Measurements from ENCODE around the gene GTF3A. TPM values are rescaled to one million over a fixed set of nuclear protein-coding genes. Genes with fewer than 3 reads are reported as not detected.

GTF3A gene
- total RNA-seq, 6 experiments from 2014 or later: 50.2 to 216 (median 64.9) TPM

GRCh38 chr13:27388241-27388640 lies 36.2 kb upstream of the GTF3A start:
- DNase-seq: no peak
- WGBS (ENCODE audit: insufficient coverage, low coverage, low lambda C conversion rate, missing lambda C conversion rate): 88% methylated on average over 2 of the region's 2 CpGs
- Histone ChIP-seq H3K27ac (no peak overlapping the region), H3K4me1 (no peaks in the 10 kb centered on the region), H3K36me3 (no peaks in the 10 kb centered on the region), H3K4me3 (no peak overlapping the region), H3K9me3 (no peaks in the 10 kb centered on the region), H3K27me3 (no peaks in the 10 kb centered on the region)
- ATAC-seq: no peak
- intact Hi-C loops (cut with DNase I): no loop called here
- TF ChIP-seq CTCF (IDR thresholded peaks at IDR 0.05) (no peak), POLR2A (IDR thresholded peaks at IDR 0.05) (no peak)

- ATAC-seq (no peak), DNase-seq (no peak)
- H3K27ac ChIP-seq: no peak overlapping the region
- H3K27me3 ChIP-seq: no peaks in the 10 kb centered on the region
- WGBS (ENCODE audit: insufficient coverage, low coverage, low lambda C conversion rate, missing lambda C conversion rate): 84% methylated on average over 7 of the region's 7 CpGs
- no peak for TF ChIP-seq CTCF (IDR thresholded peaks at IDR 0.05)
- no peak for TF ChIP-seq POLR2A (IDR thresholded peaks at IDR 0.05)
- H3K4me1 ChIP-seq: no peaks in the 10 kb centered on the region
- H3K4me3 ChIP-seq: no peak overlapping the region
- no peaks in the 10 kb centered on the region for H3K36me3 ChIP-seq
- no peaks in the 10 kb centered on the region for H3K9me3 ChIP-seq
- intact Hi-C loops (cut with DNase I): no loop called here
Measured at GRCh38 chr13:27389891-27390290, 34.5 kb upstream of the GTF3A start.

GRCh38 chr13:27391471-27391870 lies 32.9 kb upstream of the GTF3A start:
- 42% methylated on average over 2 of the region's 2 CpGs for WGBS (ENCODE audit: insufficient coverage, low coverage, low lambda C conversion rate, missing lambda C conversion rate)
- ATAC-seq (no peak), DNase-seq (no peak)
- Histone ChIP-seq H3K4me1 (peaks cover 0 to 8% (median 0%) of the 10 kb centered on the region in 4 donors), H3K9me3 (no peaks in the 10 kb centered on the region), H3K27ac (no peak overlapping the region), H3K36me3 (no peaks in the 10 kb centered on the region), H3K4me3 (no peak overlapping the region), H3K27me3 (no peaks in the 10 kb centered on the region)
- intact Hi-C loops (cut with DNase I): no loop called here
- TF ChIP-seq POLR2A (IDR thresholded peaks at IDR 0.05): no peak
- no peak for TF ChIP-seq CTCF (IDR thresholded peaks at IDR 0.05)

- no peaks in the 10 kb centered on the region for H3K27me3 ChIP-seq
- intact Hi-C loops (cut with DNase I): no loop called here
- H3K36me3 ChIP-seq: no peaks in the 10 kb centered on the region
- 49% methylated on average over 4 of the region's 4 CpGs for WGBS (ENCODE audit: insufficient coverage, low coverage, low lambda C conversion rate, missing lambda C conversion rate)
- DNase-seq (no peak), ATAC-seq (no peak)
- no peak for TF ChIP-seq POLR2A (IDR thresholded peaks at IDR 0.05)
- no peak overlapping the region for H3K4me3 ChIP-seq
- peaks cover 0 to 9% (median 0%) of the 10 kb centered on the region in 4 donors for H3K4me1 ChIP-seq
- no peak overlapping the region for H3K27ac ChIP-seq
- no peaks in the 10 kb centered on the region for H3K9me3 ChIP-seq
Measured at GRCh38 chr13:27393101-27393500, 31.3 kb upstream of the GTF3A start.

- DNase-seq (no peak), ATAC-seq (no peak)
- Histone ChIP-seq H3K36me3 (no peaks in the 10 kb centered on the region), H3K9me3 (no peaks in the 10 kb centered on the region), H3K4me3 (no peak overlapping the region), H3K27me3 (no peaks in the 10 kb centered on the region), H3K4me1 (peaks cover 0 to 9% (median 0%) of the 10 kb centered on the region in 4 donors), H3K27ac (no peak overlapping the region)
- WGBS (ENCODE audit: insufficient coverage, low coverage, low lambda C conversion rate, missing lambda C conversion rate): 87% methylated on average over 12 of the region's 14 CpGs
- intact Hi-C loops (cut with DNase I): no loop called here
- no peak for TF ChIP-seq CTCF (IDR thresholded peaks at IDR 0.05)
- TF ChIP-seq POLR2A (IDR thresholded peaks at IDR 0.05): no peak
Measured at GRCh38 chr13:27395007-27395510, 29.4 kb upstream of the GTF3A start.

All from right lobe of liver (tissue), 6 donors.